WERI-Rb-1 (cell line): ENCODE data around the gene OPHN1.

Experiments used
- DNase-seq: peaks from one replicate; pipeline ENCODE4 v3.0.0-alpha.2; 2020
- H3K27ac ChIP-seq: fragments of 250-450 bp; sonication (Bioruptor Pico); 2 replicates; pipeline ENCODE4 v1.5.1; 2020; ENCODE audit warnings: mild to moderate bottlenecking, moderate library complexity
- H3K27me3 ChIP-seq: fragments of 250-450 bp; sonication (Bioruptor Pico); 2 replicates; pipeline ENCODE4 v1.5.1; 2021; ENCODE audit warnings: mild to moderate bottlenecking, low read depth, moderate library complexity; ENCODE audit not compliant: insufficient read depth, severe bottlenecking
- H3K36me3 ChIP-seq: fragments of 250-450 bp; sonication (Bioruptor Pico); 2 replicates; pipeline ENCODE4 v1.5.1; 2020; ENCODE audit warnings: mild to moderate bottlenecking, moderate library complexity
- H3K4me3 ChIP-seq: 2 replicates; pipeline ENCODE4 v1.5.1; 2011; ENCODE audit warnings: low read depth, mild to moderate bottlenecking, control low read depth, low read length
- H3K9me3 ChIP-seq: fragments of 250-450 bp; sonication (Bioruptor Pico); 2 replicates; pipeline ENCODE4 v1.5.1; 2021; ENCODE audit warnings: mild to moderate bottlenecking, moderate library complexity; ENCODE audit not compliant: severe bottlenecking
- TF ChIP-seq, protein P1 (sequence below): IDR thresholded peaks from 2 replicates; pipeline ENCODE4 v1.5.1; 2011; ENCODE audit warnings: low read depth, mild to moderate bottlenecking, control low read depth, inconsistent platforms, low read length

The OPHN1 gene

DNA sequence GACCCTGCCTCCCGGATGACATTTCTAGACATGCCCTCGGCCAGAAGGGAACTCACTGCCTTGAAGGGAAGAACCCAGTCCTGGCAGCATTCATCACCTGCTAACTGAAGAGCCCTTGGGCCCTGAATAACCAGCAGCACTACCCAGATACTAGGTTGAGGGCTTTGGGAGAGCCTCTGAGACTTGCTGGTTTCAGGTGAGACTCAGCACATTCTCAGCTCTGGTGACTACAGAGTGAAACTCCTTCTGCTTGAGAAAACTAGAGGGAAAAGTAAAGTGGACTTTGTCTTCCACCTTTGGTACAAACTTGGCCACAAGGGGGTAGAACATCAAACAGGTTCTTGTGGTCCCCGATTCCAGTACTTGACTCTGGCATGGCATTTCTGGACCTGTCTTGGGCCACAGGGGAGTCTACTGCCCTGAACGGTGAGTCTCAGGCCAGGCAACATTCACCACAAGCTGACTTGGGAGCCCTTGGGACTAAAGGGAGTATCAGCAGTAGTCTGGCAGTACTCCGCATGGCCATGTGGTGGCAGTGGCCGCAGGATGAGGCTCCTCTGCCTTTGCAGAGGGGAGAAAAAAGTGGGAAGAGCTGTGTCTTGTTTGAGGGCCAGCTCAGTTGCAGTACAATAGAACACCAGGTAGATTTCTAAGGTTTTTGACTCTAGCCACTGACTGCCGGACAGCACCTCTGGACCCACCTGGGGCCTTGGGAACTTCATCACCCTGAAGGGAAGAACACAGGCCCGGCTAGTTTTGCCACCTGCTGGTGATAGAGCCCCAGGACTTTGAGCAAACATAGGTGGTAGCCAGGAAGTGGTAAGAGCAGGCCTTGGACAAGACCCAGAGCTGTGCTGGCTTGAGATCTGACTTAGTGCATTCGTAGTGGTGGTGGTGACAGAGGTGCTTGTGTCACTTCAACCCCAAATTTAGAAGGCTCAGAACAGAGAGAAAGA is 414.8 kb downstream of the OPHN1 start:
- no peaks in the 10 kb centered on the region for H3K36me3 ChIP-seq
- H3K27me3 ChIP-seq, result peaks cover 10% of the 10 kb centered on the region
- peak; percentile 37 for DNase-seq
- no peaks in the 10 kb centered on the region for H3K9me3 ChIP-seq
- H3K4me3 ChIP-seq, result no peak overlapping the region
- no peak overlapping the region for H3K27ac ChIP-seq
- TF ChIP-seq, protein P1, sequence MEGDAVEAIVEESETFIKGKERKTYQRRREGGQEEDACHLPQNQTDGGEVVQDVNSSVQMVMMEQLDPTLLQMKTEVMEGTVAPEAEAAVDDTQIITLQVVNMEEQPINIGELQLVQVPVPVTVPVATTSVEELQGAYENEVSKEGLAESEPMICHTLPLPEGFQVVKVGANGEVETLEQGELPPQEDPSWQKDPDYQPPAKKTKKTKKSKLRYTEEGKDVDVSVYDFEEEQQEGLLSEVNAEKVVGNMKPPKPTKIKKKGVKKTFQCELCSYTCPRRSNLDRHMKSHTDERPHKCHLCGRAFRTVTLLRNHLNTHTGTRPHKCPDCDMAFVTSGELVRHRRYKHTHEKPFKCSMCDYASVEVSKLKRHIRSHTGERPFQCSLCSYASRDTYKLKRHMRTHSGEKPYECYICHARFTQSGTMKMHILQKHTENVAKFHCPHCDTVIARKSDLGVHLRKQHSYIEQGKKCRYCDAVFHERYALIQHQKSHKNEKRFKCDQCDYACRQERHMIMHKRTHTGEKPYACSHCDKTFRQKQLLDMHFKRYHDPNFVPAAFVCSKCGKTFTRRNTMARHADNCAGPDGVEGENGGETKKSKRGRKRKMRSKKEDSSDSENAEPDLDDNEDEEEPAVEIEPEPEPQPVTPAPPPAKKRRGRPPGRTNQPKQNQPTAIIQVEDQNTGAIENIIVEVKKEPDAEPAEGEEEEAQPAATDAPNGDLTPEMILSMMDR, result peak; percentile 81

DNA sequence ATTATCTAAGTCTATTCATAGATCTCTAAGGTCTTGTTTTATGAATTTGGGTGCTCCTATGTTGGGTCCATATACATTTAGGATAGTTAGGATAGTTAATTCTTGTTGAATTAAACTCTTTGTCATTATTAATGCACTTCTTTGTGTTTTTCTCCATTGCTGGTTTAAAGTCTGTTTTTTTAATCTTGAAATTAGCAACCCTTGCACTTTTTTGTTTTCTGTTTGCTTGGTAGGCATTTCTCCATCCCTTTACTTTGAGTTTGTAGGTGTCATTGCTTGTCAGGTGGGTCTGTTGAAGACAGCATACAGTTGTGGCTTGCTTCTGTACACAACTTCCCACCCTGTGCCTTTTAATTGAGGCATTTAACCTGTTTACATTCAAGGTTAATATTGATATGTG is 434.8 kb downstream of the OPHN1 start:
- no peak overlapping the region for H3K27ac ChIP-seq
- H3K9me3 ChIP-seq, result no peaks in the 10 kb centered on the region
- H3K27me3 ChIP-seq, result peaks cover 4% of the 10 kb centered on the region
- no peaks in the 10 kb centered on the region for H3K36me3 ChIP-seq
- H3K4me3 ChIP-seq, result no peak overlapping the region
- TF ChIP-seq, protein P1, result no peak
- DNase-seq, result no peak
